ENCODE data around the gene SNRNP25.
"Not testable (repeated sequence)": the region's sequence is repeated elsewhere in the genome, so short reads cannot be mapped to it uniquely, and the experiment has no call there.

SNRNP25 gene

DNA sequence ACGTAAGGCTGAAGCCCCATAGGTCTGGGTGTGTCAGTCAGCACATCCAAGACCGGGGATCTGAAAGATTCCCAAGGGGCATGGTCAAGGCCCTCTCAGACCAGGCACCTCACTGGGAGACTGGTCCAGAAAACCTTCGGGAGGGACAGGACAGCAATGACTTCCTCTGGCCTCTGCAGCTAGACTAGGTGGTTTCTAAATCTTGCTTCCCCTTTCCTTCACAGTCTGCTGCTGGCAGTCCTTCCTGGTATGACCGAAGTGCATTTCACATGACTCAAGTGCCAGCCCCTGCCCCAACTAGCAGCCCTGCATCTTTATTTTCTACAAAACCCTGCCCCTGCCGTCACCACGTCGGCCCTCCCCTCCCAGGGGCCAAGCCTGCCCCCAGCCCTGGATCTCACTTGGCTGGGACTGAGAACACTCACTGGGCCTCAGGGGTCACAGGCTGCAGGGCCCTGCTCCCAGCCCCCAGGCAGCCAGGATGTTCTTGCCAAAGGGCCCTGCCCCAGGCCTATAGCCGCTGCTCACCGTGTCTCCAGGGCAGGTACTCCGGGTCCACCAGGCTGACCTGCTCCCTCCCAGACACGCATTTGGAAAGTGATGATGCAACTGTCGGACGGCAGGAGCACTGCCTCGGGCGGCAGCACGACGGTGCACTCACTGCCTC, 18.5 kb upstream of the SNRNP25 start:
- in situ Hi-C loops (cut with HindIII; ENCODE audit: low pct_unique_long_range_greater_than_20kb, low sequenced_read_pairs), result no loop called here
- DNase-seq (ENCODE audit: low read depth in 1 of 2, low spot score in 1 of 2), result no peak
- no peak for TF ChIP-seq JUND (IDR thresholded peaks at IDR 0.05; ENCODE audit: low read depth)

DNA sequence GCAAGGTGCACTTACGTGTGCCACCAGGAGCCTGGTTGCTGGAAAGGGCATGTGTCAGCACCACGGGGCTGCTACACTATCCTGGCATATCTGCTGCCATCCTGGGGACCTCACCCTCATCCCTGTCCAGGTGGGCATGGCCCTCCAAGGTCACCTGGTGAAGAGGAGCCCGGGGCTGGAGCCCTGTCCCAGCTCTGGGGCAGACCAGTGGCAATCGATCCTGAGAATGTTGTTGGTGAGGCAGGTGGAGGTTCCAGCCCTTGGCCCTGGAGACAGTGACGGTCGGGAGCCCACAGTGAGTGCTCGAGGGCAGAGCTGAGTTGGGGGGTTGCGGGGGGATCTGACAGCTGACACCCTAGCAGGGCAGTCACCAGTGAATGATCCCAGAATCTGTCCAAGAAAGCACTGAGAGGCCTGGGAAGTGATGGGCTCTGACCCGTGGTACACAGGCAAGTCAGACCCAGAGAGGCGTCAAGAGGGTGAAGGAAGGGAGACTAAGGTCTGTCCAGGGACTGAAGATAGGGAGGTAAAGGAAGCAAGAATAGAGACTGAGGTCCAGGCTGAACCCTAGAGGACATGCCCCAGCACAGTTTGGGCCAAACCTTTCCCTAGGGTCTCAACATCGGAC, 17.8 kb upstream of the SNRNP25 start:
- in situ Hi-C loops (cut with HindIII; ENCODE audit: low pct_unique_long_range_greater_than_20kb, low sequenced_read_pairs), result no loop called here
- TF ChIP-seq JUND (IDR thresholded peaks at IDR 0.05; ENCODE audit: low read depth), result no peak

DNA sequence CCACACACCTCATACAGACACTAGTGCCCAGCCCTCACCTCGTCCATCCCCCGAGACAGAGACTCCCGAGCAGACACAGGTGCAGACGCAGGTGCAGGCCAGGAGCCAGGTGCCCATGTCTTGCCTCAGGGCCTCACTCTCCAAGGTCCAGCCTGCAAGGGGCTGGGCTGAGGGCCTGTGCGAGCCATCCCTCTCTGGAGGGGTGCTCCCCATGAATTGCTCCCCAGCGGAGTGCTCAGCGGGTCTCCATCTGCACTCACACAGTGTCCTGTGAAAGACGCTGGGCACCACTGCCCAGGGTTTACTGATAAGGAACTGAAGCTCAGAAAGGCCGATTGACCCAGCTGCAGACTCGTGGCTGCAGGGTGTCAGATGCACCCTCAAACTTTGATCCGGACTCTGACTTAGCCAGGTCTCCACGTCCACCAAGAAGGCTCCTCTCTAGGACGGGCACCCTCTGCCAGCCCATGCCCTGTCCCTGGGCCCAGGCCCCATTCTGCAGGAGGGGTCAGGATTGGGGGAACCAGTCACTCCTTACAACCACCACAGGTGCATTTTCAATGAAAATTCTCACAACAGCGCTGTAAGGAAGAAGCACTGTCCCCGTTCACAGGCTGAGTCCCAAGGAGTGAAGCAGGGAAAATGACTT, 17.2 kb upstream of the SNRNP25 start:
- no peak for TF ChIP-seq JUND (IDR thresholded peaks at IDR 0.05; ENCODE audit: low read depth)

More for the DNA sequence above, 17.8 kb upstream of the SNRNP25 start:
- no peak for DNase-seq (ENCODE audit: low read depth in 1 of 2, low spot score in 1 of 2)

DNA sequence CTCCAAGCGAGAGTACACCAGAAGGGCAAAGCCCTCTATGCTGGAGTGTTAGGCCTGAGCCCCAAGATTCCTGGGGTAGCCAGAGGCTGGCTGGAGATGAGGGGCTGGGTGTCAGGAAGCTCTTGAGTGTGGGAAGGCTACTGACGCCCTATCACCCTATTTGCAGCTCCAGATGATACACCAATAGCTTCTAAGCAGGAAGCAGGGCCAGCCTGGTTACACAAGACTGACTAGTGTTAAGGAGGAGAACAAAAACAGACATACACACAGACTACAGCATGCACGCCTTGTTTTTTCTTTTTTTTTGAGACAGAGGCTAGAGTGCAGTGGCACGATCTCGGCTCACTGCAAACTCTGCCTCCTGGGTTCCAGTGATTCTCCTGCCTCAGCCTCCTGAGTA, 16.1 kb upstream of the SNRNP25 start:
- no peak for DNase-seq (ENCODE audit: low read depth in 1 of 2, low spot score in 1 of 2)
- in situ Hi-C loops (cut with HindIII; ENCODE audit: low pct_unique_long_range_greater_than_20kb, low sequenced_read_pairs), result no loop called here
- TF ChIP-seq JUND (IDR thresholded peaks at IDR 0.05; ENCODE audit: low read depth), result no peak

More for the DNA sequence above, 17.2 kb upstream of the SNRNP25 start:
- no peak for DNase-seq (ENCODE audit: low read depth in 1 of 2, low spot score in 1 of 2)
- in situ Hi-C loops (cut with HindIII; ENCODE audit: low pct_unique_long_range_greater_than_20kb, low sequenced_read_pairs), result no loop called here

DNA sequence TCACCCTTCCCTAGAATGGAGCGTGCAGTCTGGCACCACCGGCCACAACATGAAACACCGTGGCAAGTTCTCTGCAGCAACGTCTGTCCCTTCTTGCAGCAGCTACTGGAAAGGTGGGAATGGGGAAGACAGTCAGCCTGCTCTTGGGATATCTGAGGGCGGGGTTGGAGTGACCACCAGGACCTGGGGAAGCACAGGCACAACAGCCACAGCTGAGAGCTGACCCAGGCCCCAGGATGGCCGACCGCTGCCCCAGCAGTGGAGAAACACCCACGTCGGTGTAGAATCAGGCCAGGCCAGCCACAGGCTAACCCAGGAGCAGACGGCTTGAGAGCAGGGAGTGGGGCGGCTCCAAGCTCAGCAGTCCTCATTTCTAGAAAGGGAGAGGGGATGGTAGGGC, 15.4 kb upstream of the SNRNP25 start:
- in situ Hi-C loops (cut with HindIII; ENCODE audit: low pct_unique_long_range_greater_than_20kb, low sequenced_read_pairs); DNase-seq (ENCODE audit: low read depth in 1 of 2, low spot score in 1 of 2): not testable (repeated sequence)

DNA sequence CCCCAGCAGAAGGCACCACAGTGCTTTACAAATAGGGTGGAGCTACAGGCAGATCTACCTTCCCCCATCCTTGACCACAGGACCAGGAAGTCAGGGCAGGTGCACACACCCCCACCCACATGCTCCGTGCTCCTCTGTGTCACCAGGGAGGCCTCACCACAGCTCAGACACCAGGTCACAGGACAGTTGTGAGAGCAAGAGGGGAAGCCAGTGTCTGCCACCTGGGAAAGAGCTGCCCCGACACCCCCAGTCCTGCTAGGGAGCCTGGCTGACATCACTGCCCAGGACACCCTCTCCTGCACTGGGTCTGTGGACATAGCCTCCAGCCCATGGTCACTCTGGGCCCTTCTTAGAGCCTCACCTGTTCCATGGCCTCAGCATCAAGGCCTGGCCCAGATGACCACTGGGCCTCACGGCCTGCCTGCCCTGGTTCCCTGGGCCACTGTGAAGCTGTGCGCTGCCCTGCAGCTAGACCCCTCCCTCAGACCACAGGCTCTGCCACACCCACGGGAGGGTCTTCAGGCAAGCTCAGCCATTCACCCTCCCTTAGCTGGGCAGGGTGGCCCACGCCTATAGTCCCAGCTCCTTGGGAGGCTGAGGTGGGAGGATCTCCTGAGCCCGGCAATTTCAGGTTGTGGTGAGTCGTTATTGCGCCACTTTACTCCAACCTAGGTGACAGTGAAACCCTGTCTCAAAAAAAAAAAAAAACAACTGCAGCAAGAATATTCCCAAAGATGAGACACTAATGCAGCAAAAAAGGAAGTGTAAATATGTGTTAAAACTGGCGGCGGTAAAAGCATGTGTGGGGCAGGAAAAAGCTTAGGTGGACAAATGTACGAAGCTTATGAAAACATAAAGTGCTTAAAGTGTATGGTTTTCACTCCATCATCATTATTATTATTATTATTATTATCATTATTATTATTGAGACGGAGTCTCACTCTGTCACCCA, 14.4 kb upstream of the SNRNP25 start:
- peak in 1 of 2 experiments; percentile 86 for DNase-seq (ENCODE audit: low read depth in 1 of 2, low spot score in 1 of 2)
- TF ChIP-seq JUND (IDR thresholded peaks at IDR 0.05; ENCODE audit: low read depth), result no peak
- in situ Hi-C loops (cut with HindIII; ENCODE audit: low pct_unique_long_range_greater_than_20kb, low sequenced_read_pairs), result no loop called here

DNA sequence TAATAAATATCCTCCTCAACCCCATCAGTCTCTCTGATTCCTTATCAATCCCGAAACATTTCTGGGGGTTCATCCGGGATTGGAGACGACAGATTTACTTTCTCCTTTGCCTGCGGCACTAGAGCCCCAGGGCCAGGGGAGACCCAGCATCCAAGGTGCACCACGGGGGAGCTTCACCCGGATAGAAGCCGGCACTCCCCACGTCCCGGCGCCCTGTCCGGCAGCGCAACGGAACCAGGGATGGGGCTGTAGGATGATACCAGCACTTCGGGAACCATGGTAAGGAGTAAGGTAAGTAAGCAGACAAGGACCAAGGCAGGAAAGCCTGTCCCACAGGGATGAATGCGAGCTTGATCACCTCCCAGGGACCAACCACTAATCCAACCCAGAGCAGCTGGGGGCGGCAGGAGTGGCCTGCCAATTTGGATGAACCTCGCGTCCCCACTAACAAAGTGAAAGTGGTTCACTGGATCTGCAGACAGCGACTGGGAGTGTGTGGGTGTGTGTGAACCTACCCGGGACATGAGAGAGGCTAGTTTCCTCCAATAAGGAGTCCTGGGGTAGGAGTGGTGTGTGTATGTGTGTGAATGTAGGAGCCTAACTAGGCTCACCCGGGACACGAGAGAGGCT, 12.1 kb upstream of the SNRNP25 start:
- DNase-seq (ENCODE audit: low read depth in 1 of 2, low spot score in 1 of 2), result no peak
- in situ Hi-C loops (cut with HindIII; ENCODE audit: low pct_unique_long_range_greater_than_20kb, low sequenced_read_pairs), result no loop called here
- TF ChIP-seq JUND (IDR thresholded peaks at IDR 0.05; ENCODE audit: low read depth), result no peak

DNA sequence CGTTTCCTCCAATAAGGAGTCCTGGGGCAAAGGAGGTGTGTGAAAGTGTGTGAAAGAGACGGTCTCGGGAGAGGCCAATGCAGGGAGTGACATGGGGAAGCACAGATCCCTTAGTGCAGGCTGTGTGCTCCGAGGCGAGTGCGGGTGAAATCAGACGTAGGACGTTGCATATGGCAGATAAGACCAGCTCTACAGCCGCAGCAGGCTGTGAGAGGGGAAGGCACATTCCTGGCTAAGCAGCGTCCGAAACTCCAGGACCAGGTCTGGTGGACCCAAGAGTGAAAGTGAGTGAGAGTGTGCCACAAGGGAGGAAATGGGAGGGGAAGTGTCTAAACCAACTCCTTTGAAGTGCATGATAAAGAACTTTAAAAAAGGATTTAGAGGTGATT, 11.6 kb upstream of the SNRNP25 start:
- in situ Hi-C loops (cut with HindIII; ENCODE audit: low pct_unique_long_range_greater_than_20kb, low sequenced_read_pairs), result no loop called here
- DNase-seq (ENCODE audit: low read depth in 1 of 2, low spot score in 1 of 2), result no peak
- no peak for TF ChIP-seq JUND (IDR thresholded peaks at IDR 0.05; ENCODE audit: low read depth)

DNA sequence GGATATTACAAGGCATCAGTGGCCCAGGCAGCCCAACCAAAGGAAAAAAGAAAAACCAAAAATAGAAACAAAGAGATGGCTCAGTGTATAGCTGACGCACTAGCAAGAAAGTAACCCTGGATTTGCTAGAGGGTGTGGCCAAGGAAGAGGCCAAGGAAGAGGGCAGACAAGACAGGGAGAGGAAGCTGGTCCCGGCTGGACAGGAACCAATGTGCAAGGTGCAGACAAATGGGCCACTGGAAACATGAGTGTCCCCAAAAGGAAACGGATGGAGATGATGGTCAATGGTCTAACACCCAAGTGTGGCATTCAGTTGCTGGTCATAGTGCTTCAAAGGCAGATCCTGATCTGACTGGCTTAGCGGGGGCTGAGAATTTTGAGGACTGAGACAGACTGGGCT, 10.9 kb upstream of the SNRNP25 start:
- in situ Hi-C loops (cut with HindIII; ENCODE audit: low pct_unique_long_range_greater_than_20kb, low sequenced_read_pairs), result no loop called here
- no peak for DNase-seq (ENCODE audit: low read depth in 1 of 2, low spot score in 1 of 2)
- no peak for TF ChIP-seq JUND (IDR thresholded peaks at IDR 0.05; ENCODE audit: low read depth)

DNA sequence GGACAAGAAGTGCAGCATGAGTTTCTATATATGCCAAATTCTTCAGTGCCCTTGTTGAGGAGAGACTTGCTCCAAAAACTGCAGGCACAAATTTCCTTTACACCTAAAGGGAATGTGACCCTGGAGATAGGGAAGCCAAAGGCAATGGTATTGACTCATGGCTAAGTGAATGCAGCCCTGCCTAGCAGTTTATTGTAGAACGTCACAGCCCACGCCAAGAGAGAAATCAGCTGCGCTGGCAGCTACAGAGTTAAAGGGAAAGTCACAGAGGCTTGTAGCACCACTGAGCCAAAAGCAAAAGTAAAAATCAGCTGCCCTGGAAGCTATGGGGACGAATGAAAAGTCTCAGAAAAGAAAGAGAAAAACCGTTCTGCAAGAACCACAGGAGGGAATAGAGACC, 10.3 kb upstream of the SNRNP25 start:
- TF ChIP-seq JUND (IDR thresholded peaks at IDR 0.05; ENCODE audit: low read depth), result no peak
- in situ Hi-C loops (cut with HindIII; ENCODE audit: low pct_unique_long_range_greater_than_20kb, low sequenced_read_pairs), result no loop called here
- no peak for DNase-seq (ENCODE audit: low read depth in 1 of 2, low spot score in 1 of 2)

DNA sequence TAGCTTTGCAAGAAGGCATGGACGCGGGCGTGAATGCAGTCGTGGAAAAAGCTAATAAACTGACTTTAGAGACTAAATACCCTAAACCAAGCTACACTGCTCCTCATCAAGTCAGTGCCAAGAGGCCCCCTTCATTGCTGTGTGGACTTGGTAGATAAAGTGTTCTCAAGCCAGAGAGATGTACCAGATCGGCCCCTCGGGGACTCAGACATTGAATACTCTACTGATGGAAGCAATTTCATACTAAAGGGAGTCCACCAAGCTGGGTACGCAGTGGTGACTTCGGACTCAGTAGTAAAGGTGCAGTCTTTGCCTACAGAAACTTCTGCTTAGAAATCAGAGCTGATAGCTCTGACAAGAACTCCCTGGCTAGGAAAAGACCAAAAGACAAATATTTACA, 9.0 kb upstream of the SNRNP25 start:
- in situ Hi-C loops (cut with HindIII; ENCODE audit: low pct_unique_long_range_greater_than_20kb, low sequenced_read_pairs), result no loop called here
- no peak for DNase-seq (ENCODE audit: low read depth in 1 of 2, low spot score in 1 of 2)
- TF ChIP-seq JUND (IDR thresholded peaks at IDR 0.05; ENCODE audit: low read depth), result no peak

DNA sequence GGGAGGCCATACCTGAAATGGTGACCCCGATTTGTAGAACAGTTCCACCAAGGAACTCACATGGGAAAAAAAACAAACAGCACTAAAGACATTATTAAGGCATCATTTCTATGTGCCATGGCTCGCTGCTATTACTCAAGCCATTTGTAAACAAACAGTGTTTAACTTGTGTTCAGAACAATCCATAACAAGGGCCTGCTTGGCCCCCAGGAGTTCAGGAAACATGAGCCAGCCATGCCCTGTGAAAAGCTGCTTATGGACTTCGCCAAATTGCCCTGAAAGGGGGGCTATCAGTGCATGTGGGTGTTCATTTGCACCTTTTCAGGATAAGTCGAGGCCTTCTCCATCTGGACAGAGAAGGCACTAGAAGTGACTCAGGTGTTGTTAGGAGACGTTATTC, 8.2 kb upstream of the SNRNP25 start:
- DNase-seq (ENCODE audit: low read depth in 1 of 2, low spot score in 1 of 2), result peak in 1 of 2 experiments; percentile 25
- no peak for TF ChIP-seq JUND (IDR thresholded peaks at IDR 0.05; ENCODE audit: low read depth)
- in situ Hi-C loops (cut with HindIII; ENCODE audit: low pct_unique_long_range_greater_than_20kb, low sequenced_read_pairs), result no loop called here

DNA sequence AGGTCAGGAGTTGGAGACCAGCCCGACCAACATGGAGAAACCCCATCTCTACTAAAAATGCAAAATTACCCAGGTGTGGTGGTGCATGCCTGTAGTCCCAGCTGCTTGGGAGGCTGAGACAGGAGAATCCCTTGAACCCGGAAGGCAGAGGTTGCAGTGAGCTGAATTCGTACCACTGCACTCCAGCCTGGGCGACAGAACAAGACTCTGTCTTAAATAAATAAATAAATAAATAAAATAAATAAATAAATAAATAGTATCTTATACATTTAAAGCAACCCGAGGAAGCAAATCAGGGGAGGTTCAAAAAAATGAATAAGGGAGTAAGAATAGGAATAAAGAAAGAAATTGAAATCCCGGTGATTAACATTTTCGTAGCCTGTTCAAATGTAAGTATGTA, 7.1 kb upstream of the SNRNP25 start:
- in situ Hi-C loops (cut with HindIII; ENCODE audit: low pct_unique_long_range_greater_than_20kb, low sequenced_read_pairs); DNase-seq (ENCODE audit: low read depth in 1 of 2, low spot score in 1 of 2): not testable (repeated sequence)
